SK-N-MC (cell line): ENCODE results near the gene SEH1L.

ENCODE experiments used
- EZH2 ChIP-seq: fragments of 200-600 bp; sonication (generic); IDR thresholded peaks from one replicate; pipeline ENCODE4 v1.6.1; 2017; ENCODE audit warnings: antibody characterized with exemption
- POLR2AphosphoS5 ChIP-seq: IDR thresholded peaks from 2 replicates; pipeline ENCODE4 v1.6.1; 2012; ENCODE audit warnings: mild to moderate bottlenecking, low read depth, low read length, borderline replicate concordance

GRCh38 chr18:12993439-12993838 is 45.6 kb downstream of the SEH1L start:
- no peak for TF ChIP-seq POLR2AphosphoS5
- TF ChIP-seq EZH2: no peak
